GOT3 (cell line): ENCODE results near the gene DLGAP4.

Experiments used
- DNase-seq: peaks from one replicate; lab custom pipeline; 2025; ENCODE audit warnings: mixed read lengths; lab: John Stamatoyannopoulos, UW

The DLGAP4 gene

GRCh38 chr20:36305602-36306551 lies at the start of gene DLGAP4:
Gene DLGAP4 (plus strand): TSS chr20:36306339. CDS start chr20:36431718, 125,379 bp downstream.
- DNase-seq: no peak

GRCh38 chr20:36259177-36260061 lies 46.7 kb upstream of the DLGAP4 start:
- no peak for DNase-seq

DNA sequence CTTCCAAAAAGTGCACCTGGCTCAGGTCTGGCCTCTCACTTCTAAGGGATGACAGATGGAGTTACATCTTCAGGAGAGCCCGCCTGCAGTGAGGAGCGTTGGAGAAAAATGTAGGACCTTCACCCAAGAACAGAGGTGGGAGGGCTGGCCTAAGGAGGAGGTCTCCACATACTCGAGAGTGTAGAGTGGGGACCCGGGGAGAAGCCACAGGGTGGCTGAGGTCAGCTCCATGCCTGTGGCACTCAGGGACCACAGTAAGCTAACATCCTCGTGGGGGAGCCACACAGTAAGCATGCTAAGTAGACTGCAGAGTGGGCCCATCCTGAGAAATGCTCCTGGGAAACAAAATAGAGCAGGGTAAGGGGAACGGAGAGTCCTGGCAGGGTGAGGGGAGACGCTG lies 45.8 kb upstream of the DLGAP4 start:
- DNase-seq: no peak

- no peak for DNase-seq
Observed at GRCh38 chr20:36261389-36262105, 44.6 kb upstream of the DLGAP4 start.

DNA sequence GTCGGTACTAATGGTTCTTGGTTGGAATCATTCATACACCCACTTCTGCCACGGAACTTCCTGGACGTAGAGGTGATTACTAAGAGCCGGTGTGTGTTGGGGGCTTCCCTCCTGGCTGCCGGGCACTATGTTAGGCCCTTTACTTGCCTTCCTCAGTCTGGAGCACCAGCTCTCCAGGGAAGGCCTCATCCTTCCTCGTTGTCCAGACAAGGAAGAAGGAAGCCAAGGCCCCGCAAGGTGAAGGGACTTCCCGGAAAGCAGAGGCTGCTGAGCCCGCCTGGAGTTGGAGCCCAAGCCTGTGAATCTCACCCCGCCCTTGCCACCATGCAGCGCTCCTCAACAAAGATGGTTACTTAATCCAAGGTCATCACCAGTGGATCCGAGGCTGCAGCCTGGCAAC lies 43.7 kb upstream of the DLGAP4 start:
- no peak for DNase-seq

- DNase-seq: no peak
Observed at GRCh38 chr20:36264426-36265246, 41.5 kb upstream of the DLGAP4 start.

- DNase-seq: no peak
Observed at GRCh38 chr20:36266189-36266588, 40.0 kb upstream of the DLGAP4 start.

GRCh38 chr20:36267605-36268381 lies 38.3 kb upstream of the DLGAP4 start:
- no peak for DNase-seq

DNA sequence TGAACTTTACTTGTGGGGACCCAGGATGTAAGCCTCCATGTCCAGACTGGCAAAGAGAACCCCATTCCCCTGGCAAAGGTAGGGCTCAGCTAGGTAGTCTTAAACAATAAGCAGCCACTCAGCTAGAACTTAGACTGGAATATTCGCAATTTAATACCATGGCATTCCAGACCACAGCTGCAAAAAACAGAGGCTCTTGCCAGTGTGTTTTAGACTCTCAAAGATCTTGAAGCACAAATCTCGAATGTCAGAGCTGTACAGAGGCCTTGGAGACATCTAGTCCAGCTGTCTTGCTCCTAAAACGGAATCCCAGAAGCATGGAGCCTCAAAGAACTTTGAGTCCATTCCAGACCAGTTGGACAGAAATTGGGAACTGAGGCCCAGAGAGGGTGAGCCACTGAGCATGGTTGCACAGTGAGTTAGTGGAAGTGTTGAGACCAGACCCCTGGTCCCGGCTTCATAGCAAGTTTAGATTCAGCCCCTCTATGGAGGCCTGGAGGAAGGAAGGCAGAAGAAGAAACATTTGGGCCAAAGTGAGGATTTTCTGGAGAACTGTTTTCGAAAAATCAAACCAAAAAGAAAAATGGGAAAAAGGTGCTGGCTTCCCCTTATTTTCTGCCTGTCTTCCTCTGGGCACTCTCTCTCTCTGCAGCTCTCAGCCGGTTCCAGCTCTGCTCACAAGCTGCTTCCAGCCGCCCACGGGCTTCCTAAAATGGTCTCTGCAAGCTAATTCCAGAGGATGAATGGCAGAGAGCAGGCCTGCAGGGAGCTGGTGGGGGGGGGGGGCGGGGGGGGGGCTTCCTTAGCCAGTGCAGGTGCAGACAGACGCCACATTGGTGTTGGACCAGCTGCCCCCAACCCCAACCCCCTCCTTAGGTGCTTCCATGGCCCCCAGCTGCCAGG lies 37.4 kb upstream of the DLGAP4 start:
- DNase-seq: no peak

GRCh38 chr20:36269507-36269906 lies 36.6 kb upstream of the DLGAP4 start:
- DNase-seq: no peak

DNA sequence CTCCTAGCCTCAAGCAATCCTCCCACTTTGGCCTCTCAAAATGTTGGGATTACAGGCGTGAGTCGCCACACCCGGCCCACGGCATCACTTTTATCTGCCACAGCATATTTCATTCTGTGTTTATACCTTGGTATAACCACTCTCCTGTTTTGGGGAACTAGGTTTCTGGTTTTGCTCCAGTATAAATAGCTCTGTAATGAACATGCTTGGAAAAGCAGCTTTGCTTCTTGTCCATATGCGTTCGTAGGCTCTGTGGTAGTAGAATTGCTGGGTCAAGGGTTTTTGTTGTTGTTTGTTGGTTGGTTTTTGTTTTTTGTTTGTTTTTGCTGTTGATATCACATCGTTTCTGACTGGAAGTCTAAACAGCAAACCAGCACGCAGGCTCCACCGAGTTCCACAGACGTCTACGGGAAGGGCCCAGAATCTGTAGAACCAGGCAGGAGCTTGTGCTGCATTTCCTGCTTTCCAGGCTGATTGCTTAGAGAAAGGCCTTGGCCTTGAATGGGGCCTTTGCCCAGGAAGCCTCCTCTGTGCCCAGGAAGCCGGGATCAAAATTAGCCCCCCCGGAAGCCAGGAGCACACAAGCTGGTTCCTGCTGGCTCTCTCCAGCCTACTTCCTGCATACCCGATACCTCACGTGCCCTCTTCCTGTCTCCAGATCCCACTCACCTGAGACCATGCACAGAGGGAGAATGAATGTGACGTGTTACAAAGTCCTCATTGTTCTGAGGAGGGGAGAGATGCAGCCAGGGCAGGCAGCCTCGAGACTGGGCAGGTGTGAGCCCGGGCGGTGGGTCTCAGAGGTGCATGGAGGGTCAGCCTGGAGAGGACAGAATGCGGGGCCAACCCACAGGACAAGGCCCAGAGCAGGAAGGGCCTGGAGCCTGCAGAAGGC lies 35.1 kb upstream of the DLGAP4 start:
- DNase-seq: no peak

GRCh38 chr20:36271639-36272546 lies 34.2 kb upstream of the DLGAP4 start:
- DNase-seq: no peak

GRCh38 chr20:36272547-36273220 lies 33.5 kb upstream of the DLGAP4 start:
- DNase-seq: no peak

DNA sequence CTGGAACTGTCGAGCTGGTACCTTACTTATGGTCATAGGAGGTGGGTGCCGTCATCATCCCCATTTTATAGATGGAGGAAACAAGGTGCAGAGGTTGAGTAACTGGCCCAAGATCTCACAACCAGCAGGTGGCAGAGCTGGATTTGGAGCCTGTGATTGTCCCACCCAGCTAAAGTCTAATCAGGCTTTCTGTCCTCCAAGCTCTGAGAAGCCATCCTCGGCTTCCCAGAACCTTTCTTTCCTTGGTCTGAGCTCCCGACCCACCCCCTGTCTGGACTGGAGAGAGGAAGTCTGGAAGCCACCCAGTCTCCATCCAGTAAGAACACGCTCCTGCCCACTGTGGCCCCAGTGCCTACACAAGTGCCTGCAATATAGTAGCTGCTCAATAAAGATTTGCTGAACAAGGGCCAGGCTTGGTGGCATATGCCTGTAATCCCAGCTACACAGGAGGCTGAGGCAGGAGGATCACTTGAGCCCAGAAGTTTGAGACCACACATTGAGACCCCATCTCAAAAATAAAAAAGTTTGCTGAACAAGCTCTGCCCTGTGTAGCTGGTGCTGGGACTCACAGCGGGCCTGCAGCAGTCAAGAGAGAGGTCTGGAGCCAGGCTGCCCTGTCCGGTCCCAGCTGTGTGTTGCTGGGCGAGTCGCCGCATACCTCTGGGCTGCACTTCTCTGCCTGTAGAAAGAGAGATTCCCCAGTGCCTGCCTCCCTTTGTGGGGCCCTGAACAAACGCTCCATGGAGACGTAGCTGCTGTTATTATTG lies 32.5 kb upstream of the DLGAP4 start:
- DNase-seq: no peak

DNA sequence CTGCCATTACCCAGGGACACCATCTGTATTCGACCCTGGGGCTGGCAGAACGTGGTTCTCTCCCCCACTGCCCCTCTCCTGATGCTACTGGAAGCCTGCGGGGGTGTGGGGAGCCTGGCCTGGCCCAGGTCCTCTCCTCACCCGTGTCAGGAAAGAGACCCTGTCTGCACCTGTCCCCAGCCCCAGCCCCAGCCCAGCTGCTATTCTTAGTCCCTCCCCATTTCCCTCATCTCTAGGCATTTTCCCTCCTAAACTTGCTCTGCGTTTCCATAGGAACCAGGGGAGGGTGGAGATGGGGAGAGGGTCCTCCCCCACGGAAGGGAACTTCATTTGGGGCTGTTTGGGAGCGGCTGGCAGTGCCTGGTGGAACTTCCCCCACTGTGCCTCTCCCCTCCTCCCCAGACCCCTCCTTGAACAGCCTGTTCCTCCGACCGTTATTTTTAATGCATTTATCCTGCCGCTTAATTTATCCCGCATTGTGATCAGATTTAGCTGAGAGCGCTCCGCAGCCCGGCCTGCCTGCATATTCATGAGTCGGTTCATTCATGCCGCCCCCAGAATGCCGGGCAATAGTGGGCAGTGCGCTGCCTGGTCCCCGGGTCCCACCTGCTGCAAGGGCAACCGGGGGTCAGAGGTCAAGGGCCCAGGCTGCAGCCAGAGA lies 31.8 kb upstream of the DLGAP4 start:
- DNase-seq: no peak
